Suprapubic skin (tissue), 4 donors: ENCODE measurements around the gene DIPK1B. TPM values are rescaled to one million over a fixed set of nuclear protein-coding genes. Genes with fewer than 3 reads are reported as not detected.
"Not testable (repeated sequence)": the region's sequence is repeated elsewhere in the genome, so short reads cannot be mapped to it uniquely, and the experiment has no call there.

ENCODE experiments used
- DNase-seq, 2 donors: peaks; one replicate each; pipeline ENCODE4 v3.0.0-alpha.2; 2019; ENCODE audit warnings: low spot score in 2 of 2
- H3K27ac ChIP-seq: fragments of 200-600 bp; sonication (generic); one replicate; pipeline ENCODE4 v1.5.1; 2019
- H3K27me3 ChIP-seq: fragments of 200-600 bp; sonication (generic); one replicate; pipeline ENCODE4 v1.5.1; 2019
- H3K36me3 ChIP-seq: fragments of 200-600 bp; sonication (generic); one replicate; pipeline ENCODE4 v1.5.1; 2019
- H3K4me1 ChIP-seq: fragments of 200-600 bp; sonication (generic); one replicate; pipeline ENCODE4 v1.5.1; 2019
- H3K4me3 ChIP-seq: fragments of 200-600 bp; sonication (generic); one replicate; pipeline ENCODE4 v1.5.1; 2019; ENCODE audit warnings: mild to moderate bottlenecking
- H3K9me3 ChIP-seq: fragments of 200-600 bp; sonication (generic); one replicate; pipeline ENCODE4 v1.5.1; 2019
- CTCF ChIP-seq, 2 donors: fragments of 200-600 bp in 1 of 2; fragments of 450-650 bp in 1 of 2; sonication (generic) in 1 of 2; IDR thresholded peaks; one replicate each; pipeline ENCODE4 v1.5.1; 2016 to 2019; ENCODE audit warnings: antibody characterized with exemption in 2 of 2, mild to moderate bottlenecking in 1 of 2, moderate library complexity in 1 of 2
- EP300 ChIP-seq: sonication (generic); formaldehyde crosslinking; IDR thresholded peaks from one replicate; pipeline ENCODE4 v1.6.1; 2017; ENCODE audit warnings: antibody characterized with exemption
- POLR2A ChIP-seq, 2 donors: fragments of 450-650 bp; IDR thresholded peaks; one replicate each; pipeline ENCODE4 v1.6.1; 2017; ENCODE audit warnings: antibody characterized with exemption in 2 of 2, mild to moderate bottlenecking in 2 of 2, moderate library complexity in 2 of 2
- POLR2AphosphoS5 ChIP-seq, 3 donors: sonication (generic); formaldehyde crosslinking; IDR thresholded peaks; one replicate each; pipeline ENCODE4 v1.6.1; 2017; ENCODE audit warnings: antibody characterized with exemption in 3 of 3
- WGBS: methylation state at CpG from one replicate; pipeline ENCODE4 v1.1.5; 2018; 5-methylcytosine and 5-hydroxymethylcytosine counted together
- total RNA-seq, 4 donors: library from RNA; depleted of rRNA; stranded (reverse); fragments of >200 nt; gene quantifications; one replicate each; pipeline ENCODE4 v1.1.0, GENCODE V29; 2016

Gene DIPK1B
- total RNA-seq, 4 donors from 2014 or later: 3.8 to 13.1 (median 6.3) TPM

- Histone ChIP-seq H3K27me3 (peaks cover 4% of the 10 kb centered on the region), H3K9me3 (peaks cover 6% of the 10 kb centered on the region), H3K4me1 (no peaks in the 10 kb centered on the region), H3K36me3 (no peaks in the 10 kb centered on the region), H3K27ac (no peak overlapping the region), H3K4me3 (no peak overlapping the region)
- 85% methylated on average over 21 of the region's 31 CpGs for WGBS
- DNase-seq: no peak
- no peak for TF ChIP-seq EP300
- no peak for TF ChIP-seq POLR2AphosphoS5 (IDR thresholded peaks at IDR 0.05)
- TF ChIP-seq POLR2A (IDR thresholded peaks at IDR 0.05): no peak
- TF ChIP-seq CTCF (IDR thresholded peaks at IDR 0.05): no peak
These were observed 41.1 kb downstream of the DIPK1B start for GRCh38 chr9:136753371-136754058.

GRCh38 chr9:136754059-136754572 lies 41.7 kb downstream of the DIPK1B start:
- no peak for DNase-seq
- no peak overlapping the region for H3K27ac ChIP-seq
- H3K27me3 ChIP-seq: peaks cover 6% of the 10 kb centered on the region
- H3K36me3 ChIP-seq: no peaks in the 10 kb centered on the region
- H3K4me1 ChIP-seq: no peaks in the 10 kb centered on the region
- H3K4me3 ChIP-seq: no peak overlapping the region
- 79% methylated on average over 11 of the region's 17 CpGs for WGBS
- peaks cover 6% of the 10 kb centered on the region for H3K9me3 ChIP-seq
- TF ChIP-seq EP300: no peak
- no peak for TF ChIP-seq POLR2A (IDR thresholded peaks at IDR 0.05)
- TF ChIP-seq CTCF (IDR thresholded peaks at IDR 0.05): no peak
- no peak for TF ChIP-seq POLR2AphosphoS5 (IDR thresholded peaks at IDR 0.05)

- TF ChIP-seq EP300 (no peak), POLR2AphosphoS5 (IDR thresholded peaks at IDR 0.05) (no peak), CTCF (IDR thresholded peaks at IDR 0.05) (no peak), POLR2A (IDR thresholded peaks at IDR 0.05) (no peak)
- no peak overlapping the region for H3K27ac ChIP-seq
- peaks cover 10% of the 10 kb centered on the region for H3K27me3 ChIP-seq
- no peak overlapping the region for H3K4me3 ChIP-seq
- DNase-seq: no peak
- no peaks in the 10 kb centered on the region for H3K4me1 ChIP-seq
- no peaks in the 10 kb centered on the region for H3K36me3 ChIP-seq
- peaks cover 6% of the 10 kb centered on the region for H3K9me3 ChIP-seq
- WGBS: 82% methylated on average over 10 of the region's 24 CpGs
These were observed 42.4 kb downstream of the DIPK1B start for GRCh38 chr9:136754626-136755301.

GRCh38 chr9:136755302-136756133 lies 43.1 kb downstream of the DIPK1B start:
- not testable (repeated sequence) for H3K9me3 ChIP-seq, H3K4me1 ChIP-seq, H3K27ac ChIP-seq, H3K36me3 ChIP-seq, H3K4me3 ChIP-seq
- peaks cover 18% of the 10 kb centered on the region for H3K27me3 ChIP-seq
- peak in 1 of 2 donors; percentile 50 for DNase-seq
- WGBS: 92% methylated on average over 11 of the region's 22 CpGs

GRCh38 chr9:136756134-136756438 lies 43.7 kb downstream of the DIPK1B start:
- H3K36me3 ChIP-seq: no peaks in the 10 kb centered on the region
- peaks cover 22% of the 10 kb centered on the region for H3K27me3 ChIP-seq
- no peak overlapping the region for H3K4me3 ChIP-seq
- TF ChIP-seq EP300 (no peak), POLR2AphosphoS5 (IDR thresholded peaks at IDR 0.05) (no peak), POLR2A (IDR thresholded peaks at IDR 0.05) (no peak)
- H3K27ac ChIP-seq: no peak overlapping the region
- 87% methylated on average over 4 of the region's 4 CpGs for WGBS
- DNase-seq: no peak
- H3K9me3 ChIP-seq: peaks cover 6% of the 10 kb centered on the region
- H3K4me1 ChIP-seq: peaks cover 8% of the 10 kb centered on the region

- WGBS: 91% methylated on average over 8 of the region's 18 CpGs
- no peak for TF ChIP-seq EP300
- no peak for TF ChIP-seq POLR2A (IDR thresholded peaks at IDR 0.05)
- no peak for TF ChIP-seq POLR2AphosphoS5 (IDR thresholded peaks at IDR 0.05)
- no peak for TF ChIP-seq CTCF (IDR thresholded peaks at IDR 0.05)
- peaks cover 8% of the 10 kb centered on the region for H3K4me1 ChIP-seq
These were observed 44.5 kb downstream of the DIPK1B start for GRCh38 chr9:136756836-136757235.

More at GRCh38 chr9:136756836-136757235, 44.5 kb downstream of the DIPK1B start:
- H3K27me3 ChIP-seq: peaks cover 28% of the 10 kb centered on the region
- no peak for DNase-seq
- H3K4me3 ChIP-seq: no peak overlapping the region
- H3K27ac ChIP-seq: no peak overlapping the region
- no peaks in the 10 kb centered on the region for H3K36me3 ChIP-seq
- peaks cover 6% of the 10 kb centered on the region for H3K9me3 ChIP-seq
